ENCODE data around the gene GSX2.

GSX2 gene

DNA sequence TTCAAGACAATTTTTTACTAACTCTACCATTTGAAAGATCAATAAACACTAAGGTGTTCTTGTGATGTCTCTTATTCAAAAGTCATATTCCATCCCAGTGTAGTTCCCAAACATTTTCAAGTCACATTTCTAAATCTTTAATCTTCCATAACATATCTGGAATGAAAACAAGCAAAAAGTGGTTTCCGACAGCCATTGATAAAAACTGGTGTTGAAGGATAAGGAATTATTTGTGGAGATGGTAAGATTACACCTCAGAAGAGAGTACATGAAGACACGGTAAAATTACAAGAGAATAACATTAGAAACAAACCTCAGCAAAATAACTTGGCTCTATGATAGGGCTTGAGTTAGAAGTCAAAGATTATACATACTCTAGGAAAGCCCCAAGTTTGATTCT lies 39.8 kb upstream of the GSX2 start:
- no peak for ATAC-seq
- TF ChIP-seq, protein P1, sequence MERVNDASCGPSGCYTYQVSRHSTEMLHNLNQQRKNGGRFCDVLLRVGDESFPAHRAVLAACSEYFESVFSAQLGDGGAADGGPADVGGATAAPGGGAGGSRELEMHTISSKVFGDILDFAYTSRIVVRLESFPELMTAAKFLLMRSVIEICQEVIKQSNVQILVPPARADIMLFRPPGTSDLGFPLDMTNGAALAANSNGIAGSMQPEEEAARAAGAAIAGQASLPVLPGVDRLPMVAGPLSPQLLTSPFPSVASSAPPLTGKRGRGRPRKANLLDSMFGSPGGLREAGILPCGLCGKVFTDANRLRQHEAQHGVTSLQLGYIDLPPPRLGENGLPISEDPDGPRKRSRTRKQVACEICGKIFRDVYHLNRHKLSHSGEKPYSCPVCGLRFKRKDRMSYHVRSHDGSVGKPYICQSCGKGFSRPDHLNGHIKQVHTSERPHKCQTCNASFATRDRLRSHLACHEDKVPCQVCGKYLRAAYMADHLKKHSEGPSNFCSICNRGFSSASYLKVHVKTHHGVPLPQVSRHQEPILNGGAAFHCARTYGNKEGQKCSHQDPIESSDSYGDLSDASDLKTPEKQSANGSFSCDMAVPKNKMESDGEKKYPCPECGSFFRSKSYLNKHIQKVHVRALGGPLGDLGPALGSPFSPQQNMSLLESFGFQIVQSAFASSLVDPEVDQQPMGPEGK (CRISPR knock-in tag; IDR thresholded peaks at IDR 0.05; ENCODE audit: borderline replicate concordance) = no peak

DNA sequence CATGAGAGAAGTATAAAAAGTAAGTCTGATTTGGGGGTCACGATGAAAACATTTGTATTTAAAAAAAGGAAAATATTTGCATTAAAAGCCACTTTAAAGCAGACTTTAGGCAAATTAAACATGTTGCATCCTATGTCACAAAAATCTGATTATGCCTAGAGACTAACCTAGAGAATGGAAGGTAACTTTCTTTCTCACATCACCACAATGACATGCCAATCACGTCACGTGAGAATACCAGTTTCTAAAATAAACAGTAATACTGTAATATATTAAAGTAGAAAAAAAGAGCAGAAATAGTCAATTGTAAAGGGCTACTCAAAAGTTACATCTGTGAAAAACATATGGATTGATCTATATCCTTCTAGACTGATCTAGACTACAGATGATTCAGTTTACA lies 38.9 kb upstream of the GSX2 start:
- TF ChIP-seq, protein P2, sequence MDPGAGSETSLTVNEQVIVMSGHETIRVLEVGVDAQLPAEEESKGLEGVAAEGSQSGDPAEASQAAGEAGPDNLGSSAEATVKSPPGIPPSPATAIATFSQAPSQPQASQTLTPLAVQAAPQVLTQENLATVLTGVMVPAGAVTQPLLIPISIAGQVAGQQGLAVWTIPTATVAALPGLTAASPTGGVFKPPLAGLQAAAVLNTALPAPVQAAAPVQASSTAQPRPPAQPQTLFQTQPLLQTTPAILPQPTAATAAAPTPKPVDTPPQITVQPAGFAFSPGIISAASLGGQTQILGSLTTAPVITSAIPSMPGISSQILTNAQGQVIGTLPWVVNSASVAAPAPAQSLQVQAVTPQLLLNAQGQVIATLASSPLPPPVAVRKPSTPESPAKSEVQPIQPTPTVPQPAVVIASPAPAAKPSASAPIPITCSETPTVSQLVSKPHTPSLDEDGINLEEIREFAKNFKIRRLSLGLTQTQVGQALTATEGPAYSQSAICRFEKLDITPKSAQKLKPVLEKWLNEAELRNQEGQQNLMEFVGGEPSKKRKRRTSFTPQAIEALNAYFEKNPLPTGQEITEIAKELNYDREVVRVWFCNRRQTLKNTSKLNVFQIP (CRISPR knock-in tag; IDR thresholded peaks at IDR 0.05; ENCODE audit: borderline replicate concordance, low read depth) = no peak
- TF ChIP-seq RARB (CRISPR knock-in tag; IDR thresholded peaks at IDR 0.05) = no peak
- TF ChIP-seq ZFP30 (CRISPR knock-in tag; IDR thresholded peaks at IDR 0.05) = no peak
- no peak for TF ChIP-seq OSR1 (CRISPR knock-in tag; IDR thresholded peaks at IDR 0.05)
- no peak for TF ChIP-seq ZNF70 (CRISPR knock-in tag; IDR thresholded peaks at IDR 0.05)
- TF ChIP-seq BACH2 (CRISPR knock-in tag; IDR thresholded peaks at IDR 0.05; ENCODE audit: borderline replicate concordance) = no peak
- TF ChIP-seq ZNF565 (CRISPR knock-in tag; conservative IDR thresholded peaks at IDR 0.05; ENCODE audit: low read depth) = no peak
- TF ChIP-seq, protein P3, sequence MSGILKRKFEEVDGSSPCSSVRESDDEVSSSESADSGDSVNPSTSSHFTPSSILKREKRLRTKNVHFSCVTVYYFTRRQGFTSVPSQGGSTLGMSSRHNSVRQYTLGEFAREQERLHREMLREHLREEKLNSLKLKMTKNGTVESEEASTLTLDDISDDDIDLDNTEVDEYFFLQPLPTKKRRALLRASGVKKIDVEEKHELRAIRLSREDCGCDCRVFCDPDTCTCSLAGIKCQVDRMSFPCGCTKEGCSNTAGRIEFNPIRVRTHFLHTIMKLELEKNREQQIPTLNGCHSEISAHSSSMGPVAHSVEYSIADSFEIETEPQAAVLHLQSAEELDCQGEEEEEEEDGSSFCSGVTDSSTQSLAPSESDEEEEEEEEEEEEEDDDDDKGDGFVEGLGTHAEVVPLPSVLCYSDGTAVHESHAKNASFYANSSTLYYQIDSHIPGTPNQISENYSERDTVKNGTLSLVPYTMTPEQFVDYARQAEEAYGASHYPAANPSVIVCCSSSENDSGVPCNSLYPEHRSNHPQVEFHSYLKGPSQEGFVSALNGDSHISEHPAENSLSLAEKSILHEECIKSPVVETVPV (CRISPR knock-in tag; IDR thresholded peaks at IDR 0.05) = no peak
- no peak for TF ChIP-seq TOX (CRISPR knock-in tag; IDR thresholded peaks at IDR 0.05; ENCODE audit: borderline replicate concordance)
- no peak for TF ChIP-seq ESRRG (CRISPR knock-in tag; IDR thresholded peaks at IDR 0.05)
- no peak for TF ChIP-seq ZFP3 (CRISPR knock-in tag; IDR thresholded peaks at IDR 0.05)
- TF ChIP-seq, protein P4, sequence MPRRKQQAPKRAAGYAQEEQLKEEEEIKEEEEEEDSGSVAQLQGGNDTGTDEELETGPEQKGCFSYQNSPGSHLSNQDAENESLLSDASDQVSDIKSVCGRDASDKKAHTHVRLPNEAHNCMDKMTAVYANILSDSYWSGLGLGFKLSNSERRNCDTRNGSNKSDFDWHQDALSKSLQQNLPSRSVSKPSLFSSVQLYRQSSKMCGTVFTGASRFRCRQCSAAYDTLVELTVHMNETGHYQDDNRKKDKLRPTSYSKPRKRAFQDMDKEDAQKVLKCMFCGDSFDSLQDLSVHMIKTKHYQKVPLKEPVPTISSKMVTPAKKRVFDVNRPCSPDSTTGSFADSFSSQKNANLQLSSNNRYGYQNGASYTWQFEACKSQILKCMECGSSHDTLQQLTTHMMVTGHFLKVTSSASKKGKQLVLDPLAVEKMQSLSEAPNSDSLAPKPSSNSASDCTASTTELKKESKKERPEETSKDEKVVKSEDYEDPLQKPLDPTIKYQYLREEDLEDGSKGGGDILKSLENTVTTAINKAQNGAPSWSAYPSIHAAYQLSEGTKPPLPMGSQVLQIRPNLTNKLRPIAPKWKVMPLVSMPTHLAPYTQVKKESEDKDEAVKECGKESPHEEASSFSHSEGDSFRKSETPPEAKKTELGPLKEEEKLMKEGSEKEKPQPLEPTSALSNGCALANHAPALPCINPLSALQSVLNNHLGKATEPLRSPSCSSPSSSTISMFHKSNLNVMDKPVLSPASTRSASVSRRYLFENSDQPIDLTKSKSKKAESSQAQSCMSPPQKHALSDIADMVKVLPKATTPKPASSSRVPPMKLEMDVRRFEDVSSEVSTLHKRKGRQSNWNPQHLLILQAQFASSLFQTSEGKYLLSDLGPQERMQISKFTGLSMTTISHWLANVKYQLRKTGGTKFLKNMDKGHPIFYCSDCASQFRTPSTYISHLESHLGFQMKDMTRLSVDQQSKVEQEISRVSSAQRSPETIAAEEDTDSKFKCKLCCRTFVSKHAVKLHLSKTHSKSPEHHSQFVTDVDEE (CRISPR knock-in tag; IDR thresholded peaks at IDR 0.05) = no peak
- no peak for TF ChIP-seq ZNF8 (CRISPR knock-in tag; IDR thresholded peaks at IDR 0.05)
- no peak for TF ChIP-seq GLIS3 (CRISPR knock-in tag; IDR thresholded peaks at IDR 0.05)
- no peak for TF ChIP-seq ISL1 (CRISPR knock-in tag; IDR thresholded peaks at IDR 0.05)
- no peak for ATAC-seq

DNA sequence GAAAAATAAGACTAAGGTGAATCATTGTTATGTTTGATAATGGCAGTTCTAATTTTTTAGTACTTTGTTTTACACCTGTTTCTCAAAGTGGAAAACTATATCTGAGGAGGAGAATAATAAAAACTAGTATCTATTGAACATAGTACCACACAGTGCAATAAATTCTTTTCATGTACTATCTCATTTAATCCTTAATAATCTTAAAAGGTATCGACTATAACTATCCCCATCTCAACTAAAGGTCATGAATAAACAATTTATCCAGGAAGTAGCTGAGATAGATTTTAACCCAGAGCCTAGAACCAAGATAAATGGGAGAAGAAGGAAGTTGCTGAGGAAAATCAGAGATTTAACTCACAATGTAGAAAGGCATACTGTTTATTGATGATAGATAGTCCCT lies 38.1 kb upstream of the GSX2 start:
- ATAC-seq = no peak
- TF ChIP-seq, protein P3 (CRISPR knock-in tag; IDR thresholded peaks at IDR 0.05) = no peak
- TF ChIP-seq TOX (CRISPR knock-in tag; IDR thresholded peaks at IDR 0.05; ENCODE audit: borderline replicate concordance) (no peak), ZNF8 (CRISPR knock-in tag; IDR thresholded peaks at IDR 0.05) (no peak), OSR1 (CRISPR knock-in tag; IDR thresholded peaks at IDR 0.05) (no peak), CSDC2 (CRISPR knock-in tag; IDR thresholded peaks at IDR 0.05) (no peak), TCF4 (CRISPR knock-in tag; IDR thresholded peaks at IDR 0.05; ENCODE audit: borderline replicate concordance) (no peak), ESRRG (CRISPR knock-in tag; IDR thresholded peaks at IDR 0.05) (no peak), ZNF565 (CRISPR knock-in tag; conservative IDR thresholded peaks at IDR 0.05; ENCODE audit: low read depth) (no peak), ISL1 (CRISPR knock-in tag; IDR thresholded peaks at IDR 0.05) (no peak), ZFP3 (CRISPR knock-in tag; IDR thresholded peaks at IDR 0.05) (no peak), SNAI2 (CRISPR knock-in tag; IDR thresholded peaks at IDR 0.05) (no peak)
- TF ChIP-seq, protein P4 (CRISPR knock-in tag; IDR thresholded peaks at IDR 0.05) = no peak
- TF ChIP-seq, protein P5, sequence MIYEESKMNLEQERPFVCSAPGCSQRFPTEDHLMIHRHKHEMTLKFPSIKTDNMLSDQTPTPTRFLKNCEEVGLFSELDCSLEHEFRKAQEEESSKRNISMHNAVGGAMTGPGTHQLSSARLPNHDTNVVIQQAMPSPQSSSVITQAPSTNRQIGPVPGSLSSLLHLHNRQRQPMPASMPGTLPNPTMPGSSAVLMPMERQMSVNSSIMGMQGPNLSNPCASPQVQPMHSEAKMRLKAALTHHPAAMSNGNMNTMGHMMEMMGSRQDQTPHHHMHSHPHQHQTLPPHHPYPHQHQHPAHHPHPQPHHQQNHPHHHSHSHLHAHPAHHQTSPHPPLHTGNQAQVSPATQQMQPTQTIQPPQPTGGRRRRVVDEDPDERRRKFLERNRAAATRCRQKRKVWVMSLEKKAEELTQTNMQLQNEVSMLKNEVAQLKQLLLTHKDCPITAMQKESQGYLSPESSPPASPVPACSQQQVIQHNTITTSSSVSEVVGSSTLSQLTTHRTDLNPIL (CRISPR knock-in tag; IDR thresholded peaks at IDR 0.05; ENCODE audit: low read depth) = no peak
- TF ChIP-seq, protein P2 (CRISPR knock-in tag; IDR thresholded peaks at IDR 0.05; ENCODE audit: borderline replicate concordance, low read depth) = no peak

Measured in SK-N-SH treated with all-trans-retinoic acid at 6 μM for 48 hours (cell line).